ENCODE data around the gene IQGAP2.

- no peak for TF ChIP-seq ZNF362 (tag by site-specific recombination; IDR thresholded peaks at IDR 0.05)
- TF ChIP-seq ZBTB8A (tag by site-specific recombination; IDR thresholded peaks at IDR 0.05): no peak
- TF ChIP-seq CTCF (tag by site-specific recombination; IDR thresholded peaks at IDR 0.05): no peak
- TF ChIP-seq REST (tag by site-specific recombination; IDR thresholded peaks at IDR 0.05): no peak
- TF ChIP-seq TSHZ1 (tag by site-specific recombination; IDR thresholded peaks at IDR 0.05; ENCODE audit: borderline replicate concordance): no peak
- TF ChIP-seq ZNF341 (tag by site-specific recombination; IDR thresholded peaks at IDR 0.05; ENCODE audit: low read depth): no peak
- TF ChIP-seq ZNF558 (tag by site-specific recombination; IDR thresholded peaks at IDR 0.05): no peak
- TF ChIP-seq TRIM28 (IDR thresholded peaks at IDR 0.05; ENCODE audit: borderline replicate concordance, low read length): no peak
- TF ChIP-seq ZNF747 (tag by site-specific recombination; IDR thresholded peaks at IDR 0.05): no peak
Measured at GRCh38 chr5:76399268-76399667, 3.8 kb upstream of the IQGAP2 start.

Measured in HEK293 (cell line).